H9 (cell line): ENCODE data around the gene IL1R2. TPM values are rescaled to one million over a fixed set of nuclear protein-coding genes. Genes with fewer than 3 reads are reported as not detected.

Experiments used
- DNase-seq: peaks from one replicate; pipeline ENCODE4 v3.0.0-alpha.2; 2017
- H2AFZ ChIP-seq: one replicate; pipeline ENCODE4 v1.6.1; 2013; ENCODE audit warnings: mild to moderate bottlenecking, low read length, control low read depth, moderate library complexity
- H2AK5ac ChIP-seq: 2 replicates; pipeline ENCODE4 v1.6.1; 2013; ENCODE audit warnings: low read length, control low read depth, mixed read lengths; ENCODE audit not compliant: insufficient read length
- H2BK120ac ChIP-seq: one replicate; pipeline ENCODE4 v1.6.1; 2013; ENCODE audit warnings: low read depth, mild to moderate bottlenecking, low read length, control low read depth, inconsistent platforms; ENCODE audit not compliant: poor library complexity, severe bottlenecking
- H2BK12ac ChIP-seq: 2 replicates; pipeline ENCODE4 v1.6.1; 2013; ENCODE audit warnings: low read length, control low read depth, mixed read lengths, low read depth; ENCODE audit not compliant: insufficient read length
- H2BK15ac ChIP-seq: 2 replicates; pipeline ENCODE4 v1.6.1; 2013; ENCODE audit warnings: low read depth, low read length, control low read depth
- H2BK20ac ChIP-seq: one replicate; pipeline ENCODE4 v1.6.1; 2013; ENCODE audit warnings: low read depth, mild to moderate bottlenecking, low read length, control low read depth, inconsistent platforms; ENCODE audit not compliant: poor library complexity, severe bottlenecking
- H2BK5ac ChIP-seq: 2 replicates; pipeline ENCODE4 v1.6.1; 2013; ENCODE audit warnings: low read length, control low read depth, mixed read lengths; ENCODE audit not compliant: insufficient read length
- H3K14ac ChIP-seq: 2 replicates; pipeline ENCODE4 v1.6.1; 2013; ENCODE audit warnings: low read length, control low read depth; ENCODE audit not compliant: insufficient read depth
- H3K18ac ChIP-seq: 2 replicates; pipeline ENCODE4 v1.6.1; 2013; ENCODE audit warnings: low read depth, mild to moderate bottlenecking, mixed read lengths, low read length, control low read depth; ENCODE audit not compliant: insufficient read length
- H3K23ac ChIP-seq: 2 replicates; pipeline ENCODE4 v1.6.1; 2013; ENCODE audit warnings: low read length, control low read depth, mixed read lengths, low read depth; ENCODE audit not compliant: insufficient read length
- H3K23me2 ChIP-seq: 2 replicates; pipeline ENCODE4 v1.6.1; 2013; ENCODE audit warnings: low read depth, mild to moderate bottlenecking, mixed read lengths, low read length, control low read depth; ENCODE audit not compliant: insufficient read length, poor library complexity, severe bottlenecking
- H3K27ac ChIP-seq: 2 replicates; pipeline ENCODE4 v1.5.1; 2013; ENCODE audit warnings: low read length, control low read depth, mixed read lengths, low read depth; ENCODE audit not compliant: insufficient read length
- H3K27me3 ChIP-seq: 2 replicates; pipeline ENCODE4 v1.6.1; 2013; ENCODE audit warnings: low read length, control low read depth, inconsistent platforms; ENCODE audit not compliant: insufficient read depth
- H3K4ac ChIP-seq: 2 replicates; pipeline ENCODE4 v1.6.1; 2013; ENCODE audit warnings: low read depth, mild to moderate bottlenecking, control low read depth, inconsistent platforms, low read length, moderate library complexity
- H3K4me1 ChIP-seq: 2 replicates; pipeline ENCODE4 v1.6.1; 2013; ENCODE audit warnings: low read length, control low read depth, inconsistent platforms; ENCODE audit not compliant: insufficient read depth
- H3K4me2 ChIP-seq: 2 replicates; pipeline ENCODE4 v1.6.1; 2013; ENCODE audit warnings: low read length, control low read depth, mixed read lengths; ENCODE audit not compliant: insufficient read length, insufficient read depth
- H3K56ac ChIP-seq: 2 replicates; pipeline ENCODE4 v1.6.1; 2013; ENCODE audit warnings: low read depth, mild to moderate bottlenecking, mixed read lengths, low read length, control low read depth; ENCODE audit not compliant: insufficient read length
- H3K79me1 ChIP-seq: 2 replicates; pipeline ENCODE4 v1.6.1; 2013; ENCODE audit warnings: low read depth, mild to moderate bottlenecking, moderate library complexity, low read length, control low read depth, inconsistent platforms; ENCODE audit not compliant: insufficient read depth, poor library complexity, severe bottlenecking
- H3K79me2 ChIP-seq: 2 replicates; pipeline ENCODE4 v1.6.1; 2013; ENCODE audit warnings: low read length, control low read depth, inconsistent platforms; ENCODE audit not compliant: insufficient read depth
- H3K9ac ChIP-seq: 2 replicates; pipeline ENCODE4 v1.6.1; 2013; ENCODE audit warnings: low read length, control low read depth, mixed read lengths; ENCODE audit not compliant: insufficient read length; ENCODE audit errors: extremely low read depth
- H3K9me3 ChIP-seq: one replicate; pipeline ENCODE4 v1.6.1; 2013; ENCODE audit warnings: low read depth, low read length, inconsistent platforms; ENCODE audit not compliant: control insufficient read depth
- H3T11ph ChIP-seq: one replicate; pipeline ENCODE4 v1.6.1; 2013; ENCODE audit warnings: mild to moderate bottlenecking, low read length, control low read depth, inconsistent platforms
- H4K20me1 ChIP-seq: one replicate; pipeline ENCODE4 v1.6.1; 2013; ENCODE audit not compliant: control insufficient read depth, insufficient read length, insufficient read depth
- H4K5ac ChIP-seq: 2 replicates; pipeline ENCODE4 v1.6.1; 2013; ENCODE audit warnings: low read depth, mild to moderate bottlenecking, mixed read lengths, low read length, control low read depth; ENCODE audit not compliant: insufficient read length
- H4K8ac ChIP-seq: replicated peaks from 2 replicates; pipeline ENCODE4 v1.6.1; 2013; ENCODE audit warnings: low read length, control low read depth, mixed read lengths, low read depth; ENCODE audit not compliant: insufficient read length
- H4K91ac ChIP-seq: 2 replicates; pipeline ENCODE4 v1.6.1; 2013; ENCODE audit warnings: low read depth, mild to moderate bottlenecking, moderate library complexity, mixed read lengths, low read length, control low read depth; ENCODE audit not compliant: insufficient read length
- H3K27ac Mint-ChIP-seq, 3 experiments: 2 replicates in 2 of 3; 3 replicates in 1 of 3; pipeline ENCODE4 v1.8.0; 2020 to 2021; ENCODE audit warnings: mixed read lengths in 3 of 3, mild to moderate bottlenecking in 1 of 3, moderate library complexity in 1 of 3
- H3K27me3 Mint-ChIP-seq: 2 replicates; pipeline ENCODE4 v1.8.0; 2021; ENCODE audit warnings: low read depth, mild to moderate bottlenecking, moderate library complexity, mixed read lengths
- H3K36me3 Mint-ChIP-seq, 3 experiments: 2 replicates in 2 of 3; 3 replicates in 1 of 3; pipeline ENCODE4 v1.8.0; 2020 to 2021; ENCODE audit warnings: low read depth in 3 of 3, mixed read lengths in 3 of 3; ENCODE audit not compliant: insufficient read depth in 1 of 3
- H3K4me1 Mint-ChIP-seq, 2 experiments: 2 replicates each; pipeline ENCODE4 v1.8.0; 2020; ENCODE audit warnings: mixed read lengths in 2 of 2
- H3K4me3 Mint-ChIP-seq, 2 experiments: 2 replicates in 1 of 2; 3 replicates in 1 of 2; pipeline ENCODE4 v1.8.0; 2020 to 2021; ENCODE audit warnings: mild to moderate bottlenecking in 2 of 2, mixed read lengths in 2 of 2, moderate library complexity in 1 of 2
- H3K9me3 Mint-ChIP-seq, 2 experiments: 2 replicates in 1 of 2; 3 replicates in 1 of 2; pipeline ENCODE4 v1.8.0; 2020; ENCODE audit warnings: mild to moderate bottlenecking in 2 of 2, mixed read lengths in 2 of 2, moderate library complexity in 1 of 2
- WGBS: extraction: QIAGEN DNeasy Blood & Tissue Kit; methylation state at CpG from one replicate; pipeline ENCODE4 v1.1.7; 2013; ENCODE audit warnings: missing lambda C conversion rate, low lambda C conversion rate, mixed read lengths; ENCODE audit not compliant: insufficient read length; ENCODE audit errors: extremely low coverage; 5-methylcytosine and 5-hydroxymethylcytosine counted together
- total RNA-seq: library from RNA; stranded (reverse); gene quantifications from 2 replicates; pipeline ENCODE4 v1.2.1, GENCODE V29; 2021
- TF ChIP-seq, protein P1 (sequence below): fragments of 200-600 bp; sonication (generic); conservative IDR thresholded peaks from 3 replicates; pipeline ENCODE4 v1.8.0; 2021; ENCODE audit warnings: antibody characterized with exemption, mild to moderate bottlenecking

The IL1R2 gene
- total RNA-seq, 1 experiment from 2014 or later: not detected

- H4K8ac ChIP-seq: no peak overlapping the region
- Mint-ChIP-seq H3K36me3 (no peaks in the 10 kb centered on the region), H3K4me1 (peaks cover 6 to 8% of the 10 kb centered on the region in 2 experiments; a peak in 3 of 4 replicates), H3K27ac (no peak overlapping the region), H3K27me3 (no peaks in the 10 kb centered on the region; the same call in none of the 2 replicates), H3K4me3 (no peak overlapping the region), H3K9me3 (no peaks in the 10 kb centered on the region)
- no peak overlapping the region for H3K4me2 ChIP-seq
- WGBS: no CpG with 5 or more reads among the region's 5 CpGs
- no peak overlapping the region for H3T11ph ChIP-seq
- no peaks in the 10 kb centered on the region for H4K20me1 ChIP-seq
- H3K56ac ChIP-seq: no peak overlapping the region
- no peak overlapping the region for H2BK12ac ChIP-seq
- H3K27ac ChIP-seq: no peak overlapping the region
- no peaks in the 10 kb centered on the region for H3K23me2 ChIP-seq
- no peaks in the 10 kb centered on the region for H3K27me3 ChIP-seq
- no peak overlapping the region for H3K18ac ChIP-seq
- no peak overlapping the region for H3K23ac ChIP-seq
- no peak overlapping the region for H2AK5ac ChIP-seq
- no peak overlapping the region for H4K91ac ChIP-seq
- no peaks in the 10 kb centered on the region for H3K9me3 ChIP-seq
- no peaks in the 10 kb centered on the region for H3K79me2 ChIP-seq
- TF ChIP-seq, protein P1, sequence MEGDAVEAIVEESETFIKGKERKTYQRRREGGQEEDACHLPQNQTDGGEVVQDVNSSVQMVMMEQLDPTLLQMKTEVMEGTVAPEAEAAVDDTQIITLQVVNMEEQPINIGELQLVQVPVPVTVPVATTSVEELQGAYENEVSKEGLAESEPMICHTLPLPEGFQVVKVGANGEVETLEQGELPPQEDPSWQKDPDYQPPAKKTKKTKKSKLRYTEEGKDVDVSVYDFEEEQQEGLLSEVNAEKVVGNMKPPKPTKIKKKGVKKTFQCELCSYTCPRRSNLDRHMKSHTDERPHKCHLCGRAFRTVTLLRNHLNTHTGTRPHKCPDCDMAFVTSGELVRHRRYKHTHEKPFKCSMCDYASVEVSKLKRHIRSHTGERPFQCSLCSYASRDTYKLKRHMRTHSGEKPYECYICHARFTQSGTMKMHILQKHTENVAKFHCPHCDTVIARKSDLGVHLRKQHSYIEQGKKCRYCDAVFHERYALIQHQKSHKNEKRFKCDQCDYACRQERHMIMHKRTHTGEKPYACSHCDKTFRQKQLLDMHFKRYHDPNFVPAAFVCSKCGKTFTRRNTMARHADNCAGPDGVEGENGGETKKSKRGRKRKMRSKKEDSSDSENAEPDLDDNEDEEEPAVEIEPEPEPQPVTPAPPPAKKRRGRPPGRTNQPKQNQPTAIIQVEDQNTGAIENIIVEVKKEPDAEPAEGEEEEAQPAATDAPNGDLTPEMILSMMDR: no peak
- H4K5ac ChIP-seq: no peak overlapping the region
- no peak overlapping the region for H3K4ac ChIP-seq
- DNase-seq: no peak
- no peak overlapping the region for H2BK20ac ChIP-seq
- no peak overlapping the region for H2BK15ac ChIP-seq
- H2BK120ac ChIP-seq: no peak overlapping the region
- no peaks in the 10 kb centered on the region; the same call in 1 of the 2 replicates for H3K4me1 ChIP-seq
- no peak overlapping the region for H3K9ac ChIP-seq
- no peak overlapping the region for H3K14ac ChIP-seq
- no peak overlapping the region for H2AFZ ChIP-seq
- no peak overlapping the region for H2BK5ac ChIP-seq
- H3K79me1 ChIP-seq: no peaks in the 10 kb centered on the region
Observed at GRCh38 chr2:102055346-102055990, 63.7 kb downstream of the IL1R2 start.
